Activated CD4-positive, CD25-positive, alpha-beta regulatory T cell treated with anti-CD3 and anti-CD28 coated beads, Interleukin-2, amount 50 U/mL, for 72 hours (primary cell): ENCODE results near the gene IL37.
"Not testable (repeated sequence)": the region's sequence is repeated elsewhere in the genome, so short reads cannot be mapped to it uniquely, and the experiment has no call there.

Experiments used
- DNase-seq: peaks from one replicate; pipeline ENCODE4 v3.0.0; 2021

IL37 gene

GRCh38 chr2:112891385-112891831 lies 19.6 kb upstream of the IL37 start:
- no peak for DNase-seq

GRCh38 chr2:112893752-112894151 lies 17.2 kb upstream of the IL37 start:
- DNase-seq, result no peak

GRCh38 chr2:112896909-112897623 lies 13.9 kb upstream of the IL37 start:
- no peak for DNase-seq

GRCh38 chr2:112897624-112897978 lies 13.4 kb upstream of the IL37 start:
- DNase-seq, result no peak

- DNase-seq, result not testable (repeated sequence)
Observed at GRCh38 chr2:112901431-112902065, 9.4 kb upstream of the IL37 start.

DNA sequence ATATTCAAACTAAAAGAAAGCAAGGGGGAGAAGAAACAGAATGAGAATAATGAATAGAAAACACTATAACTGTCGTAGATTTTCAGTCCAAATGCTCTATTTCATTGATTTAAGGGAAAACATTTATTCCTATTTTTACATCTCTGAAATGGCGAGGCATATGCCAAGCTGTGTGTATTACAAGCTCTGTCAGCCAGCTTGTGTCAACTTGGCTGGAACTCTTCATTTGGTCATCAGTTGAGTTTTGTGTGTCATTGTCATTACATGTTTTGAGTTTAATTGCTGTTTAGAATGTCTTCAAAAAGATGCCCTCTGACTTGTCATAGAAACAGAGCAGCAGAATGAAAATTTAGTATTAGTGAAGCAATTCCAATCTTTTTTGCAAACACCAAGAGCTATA lies 8.1 kb upstream of the IL37 start:
- DNase-seq, result no peak

GRCh38 chr2:112904883-112905282 lies 6.1 kb upstream of the IL37 start:
- no peak for DNase-seq

GRCh38 chr2:112906276-112906675 lies 4.7 kb upstream of the IL37 start:
- no peak for DNase-seq

GRCh38 chr2:112907001-112907949 lies 3.7 kb upstream of the IL37 start:
- DNase-seq, result no peak

- not testable (repeated sequence) for DNase-seq
Observed at GRCh38 chr2:112908559-112908958, 2.4 kb upstream of the IL37 start.

DNA sequence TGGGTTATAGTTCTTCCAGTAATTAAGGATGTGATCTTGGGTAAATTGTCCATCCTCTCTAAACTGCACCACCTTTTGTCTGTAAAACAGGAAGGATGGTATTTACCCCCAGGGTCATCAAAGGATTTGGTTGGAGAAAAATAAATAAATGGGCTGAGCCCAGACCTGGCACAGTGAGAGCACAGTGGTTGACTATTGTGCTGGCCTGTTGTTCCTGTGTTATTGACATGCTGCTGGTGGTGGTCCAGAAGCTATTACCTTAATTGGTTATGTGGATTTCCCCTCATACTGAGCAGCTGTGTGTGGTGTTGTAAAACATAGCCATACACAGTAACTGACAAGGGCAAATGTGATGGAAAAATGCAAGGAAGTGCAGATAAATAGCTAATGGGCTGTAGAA lies 746 bp upstream of the IL37 start:
- no peak for DNase-seq

DNA sequence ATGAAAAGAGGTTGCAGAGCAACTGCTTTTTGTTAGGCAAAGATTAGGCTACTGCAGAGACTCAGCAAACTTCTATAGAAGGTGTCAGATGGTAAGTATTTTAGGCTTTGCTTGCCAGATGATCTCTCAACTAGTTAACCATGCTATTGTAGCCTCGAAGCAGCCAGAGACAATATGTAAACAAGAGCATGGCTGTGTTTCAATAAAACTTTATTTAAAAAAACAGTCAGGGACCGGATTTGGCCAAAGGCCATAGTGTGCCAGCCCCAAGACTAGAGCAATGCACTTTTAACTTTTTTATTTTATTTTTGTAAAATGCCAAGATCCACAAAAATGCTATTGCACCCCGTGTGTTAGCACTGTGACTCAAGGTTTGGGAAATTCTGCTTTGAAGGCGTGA lies 1.4 kb downstream of the IL37 start:
- DNase-seq, result no peak

GRCh38 chr2:112915300-112916144 lies 4.6 kb downstream of the IL37 start:
- DNase-seq, result no peak

DNA sequence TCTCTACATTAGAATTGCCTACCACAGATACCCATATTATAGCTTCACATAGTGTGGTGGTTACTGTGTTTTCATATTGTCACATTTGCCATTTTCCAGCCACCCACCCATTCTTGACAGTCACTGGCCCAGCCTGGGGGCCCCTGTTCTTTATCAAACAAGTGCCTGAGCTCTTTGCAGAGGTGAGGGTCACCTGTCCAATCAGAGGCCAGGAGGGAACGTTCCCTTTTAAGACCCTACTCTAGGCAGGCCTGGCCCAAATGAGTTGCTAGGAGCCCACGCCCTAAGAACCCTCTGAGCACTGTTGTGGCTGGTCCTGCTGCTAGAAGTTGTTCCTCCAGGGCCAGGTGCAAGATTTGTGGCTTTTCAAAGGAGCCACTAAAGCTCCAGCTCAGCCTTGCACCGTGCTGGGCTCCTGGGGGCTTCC lies 5.2 kb downstream of the IL37 start:
- no peak for DNase-seq

GRCh38 chr2:112916625-112917247 lies 5.8 kb downstream of the IL37 start:
- no peak for DNase-seq

- DNase-seq, result no peak
Observed at GRCh38 chr2:112917856-112918255, 6.9 kb downstream of the IL37 start.

DNA sequence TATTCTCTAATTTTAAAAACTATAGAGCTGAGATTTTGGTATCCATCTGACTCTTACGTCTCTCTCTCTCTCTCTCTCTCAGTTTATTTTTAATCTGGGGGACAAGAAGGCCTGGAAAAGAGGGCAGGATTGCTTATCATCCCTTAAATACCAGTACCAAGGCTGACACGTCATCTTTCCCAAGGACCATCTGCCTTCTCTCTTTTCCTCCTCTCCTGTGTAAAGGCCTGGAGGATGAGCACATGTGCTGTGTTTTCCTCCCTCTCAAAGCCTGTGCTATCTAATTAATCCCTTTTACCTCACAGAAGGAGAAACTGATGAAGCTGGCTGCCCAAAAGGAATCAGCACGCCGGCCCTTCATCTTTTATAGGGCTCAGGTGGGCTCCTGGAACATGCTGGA lies 7.3 kb downstream of the IL37 start:
- no peak for DNase-seq

- DNase-seq, result no peak
Observed at GRCh38 chr2:112919086-112919485, 8.1 kb downstream of the IL37 start.

- no peak for DNase-seq
Observed at GRCh38 chr2:112920923-112921532, 10.1 kb downstream of the IL37 start.

DNA sequence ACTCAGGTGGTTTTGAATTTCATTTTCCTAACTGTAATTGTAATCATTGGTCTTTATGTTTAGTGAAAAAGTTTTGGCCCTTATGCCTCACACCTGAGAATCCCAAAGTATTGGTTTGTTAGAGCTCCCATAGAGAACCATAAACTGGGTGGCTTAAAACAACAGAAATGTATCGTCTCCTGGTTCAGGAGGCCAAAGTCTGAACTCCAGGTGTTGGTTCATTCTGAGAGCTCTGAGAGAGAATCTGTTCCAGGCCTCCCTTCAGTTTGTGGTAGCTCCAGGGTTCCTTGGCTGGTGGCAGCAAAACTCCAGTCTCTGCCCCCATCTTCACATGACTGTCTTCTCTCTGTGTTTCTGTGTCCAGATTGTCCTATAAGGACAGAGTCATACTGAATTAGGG lies 11.0 kb downstream of the IL37 start:
- DNase-seq, result no peak

DNA sequence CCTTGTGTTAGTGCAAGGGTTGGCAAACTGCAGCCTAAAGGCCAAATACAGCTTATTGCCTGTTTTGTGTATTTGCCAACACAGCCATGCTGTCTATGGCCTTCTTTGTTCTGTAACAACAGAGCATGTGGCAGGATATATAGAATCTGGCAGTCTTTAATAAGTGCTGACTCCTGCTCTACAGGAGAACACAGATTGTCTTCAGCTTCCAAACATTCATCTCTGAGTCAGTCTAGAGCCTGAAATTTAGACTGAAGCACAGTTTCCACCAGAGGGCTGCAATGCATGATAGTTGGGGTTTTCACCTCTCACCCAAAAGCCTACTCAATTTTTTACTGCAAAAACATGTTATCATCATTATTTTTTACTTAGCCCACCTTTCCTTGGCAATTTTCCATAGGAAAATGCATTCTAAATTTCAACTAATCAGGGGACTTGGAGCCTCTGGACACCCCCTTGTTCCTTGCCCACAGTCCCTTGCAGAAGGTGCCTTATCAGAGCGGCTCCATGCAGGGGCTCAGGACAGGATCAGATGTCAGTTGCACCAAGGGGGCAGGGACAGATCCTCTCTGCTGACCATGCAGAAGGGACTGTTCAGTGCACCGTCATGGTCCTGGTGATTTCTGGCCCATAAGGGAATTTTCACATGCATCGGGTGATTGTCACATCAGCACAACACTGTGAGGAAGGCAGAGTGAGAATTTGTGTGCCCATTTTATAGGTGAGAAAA lies 12.4 kb downstream of the IL37 start:
- DNase-seq, result no peak
